COLO668 (cell line): Measurements from ENCODE around the gene SH3RF3.
"Not testable (repeated sequence)": the region's sequence is repeated elsewhere in the genome, so short reads cannot be mapped to it uniquely, and the experiment has no call there.

ENCODE experiments used
- DNase-seq: peaks from one replicate; lab custom pipeline; 2025; ENCODE audit not compliant: unreplicated experiment; lab: John Stamatoyannopoulos, UW

Gene SH3RF3

GRCh38 chr2:109117780-109118179 is 11.2 kb upstream of the SH3RF3 start:
- no peak for DNase-seq

- no peak for DNase-seq
These were observed 10.7 kb upstream of the SH3RF3 start for GRCh38 chr2:109118321-109118720.

- no peak for DNase-seq
These were observed 8.8 kb upstream of the SH3RF3 start for GRCh38 chr2:109120166-109120565.

- not testable (repeated sequence) for DNase-seq
These were observed 8.3 kb upstream of the SH3RF3 start for GRCh38 chr2:109120686-109121085.

DNA sequence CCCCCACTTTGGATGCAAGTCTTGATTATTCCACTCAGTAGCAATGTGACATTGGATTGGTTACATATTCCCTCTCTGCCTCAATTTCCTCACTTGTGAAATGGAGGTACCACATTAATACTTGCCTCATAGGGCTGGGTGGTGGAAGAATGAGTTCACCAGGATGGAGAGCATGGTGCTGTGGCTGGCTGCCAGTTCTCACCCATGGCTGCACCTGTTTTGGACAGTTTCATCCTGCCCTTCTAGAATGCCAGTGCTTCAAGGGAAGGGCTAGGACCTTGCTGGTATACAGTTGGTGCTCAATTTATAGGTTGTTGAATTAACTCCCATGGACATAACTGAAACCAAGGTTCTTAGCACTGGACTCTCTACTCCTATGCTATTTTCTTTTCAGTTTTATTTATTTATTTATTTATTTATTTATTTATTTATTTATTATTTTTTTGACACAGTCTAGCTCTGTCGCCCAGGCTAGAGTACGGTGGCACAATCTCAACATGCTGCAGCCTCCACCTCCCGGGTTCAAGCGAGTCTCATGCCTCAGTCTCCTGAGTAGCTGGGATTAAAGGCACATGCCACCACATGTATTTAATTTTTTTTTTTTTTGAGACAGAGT is 5.3 kb upstream of the SH3RF3 start:
- DNase-seq: no peak

GRCh38 chr2:109124982-109125592 is 3.9 kb upstream of the SH3RF3 start:
- DNase-seq: peak; percentile 77

DNA sequence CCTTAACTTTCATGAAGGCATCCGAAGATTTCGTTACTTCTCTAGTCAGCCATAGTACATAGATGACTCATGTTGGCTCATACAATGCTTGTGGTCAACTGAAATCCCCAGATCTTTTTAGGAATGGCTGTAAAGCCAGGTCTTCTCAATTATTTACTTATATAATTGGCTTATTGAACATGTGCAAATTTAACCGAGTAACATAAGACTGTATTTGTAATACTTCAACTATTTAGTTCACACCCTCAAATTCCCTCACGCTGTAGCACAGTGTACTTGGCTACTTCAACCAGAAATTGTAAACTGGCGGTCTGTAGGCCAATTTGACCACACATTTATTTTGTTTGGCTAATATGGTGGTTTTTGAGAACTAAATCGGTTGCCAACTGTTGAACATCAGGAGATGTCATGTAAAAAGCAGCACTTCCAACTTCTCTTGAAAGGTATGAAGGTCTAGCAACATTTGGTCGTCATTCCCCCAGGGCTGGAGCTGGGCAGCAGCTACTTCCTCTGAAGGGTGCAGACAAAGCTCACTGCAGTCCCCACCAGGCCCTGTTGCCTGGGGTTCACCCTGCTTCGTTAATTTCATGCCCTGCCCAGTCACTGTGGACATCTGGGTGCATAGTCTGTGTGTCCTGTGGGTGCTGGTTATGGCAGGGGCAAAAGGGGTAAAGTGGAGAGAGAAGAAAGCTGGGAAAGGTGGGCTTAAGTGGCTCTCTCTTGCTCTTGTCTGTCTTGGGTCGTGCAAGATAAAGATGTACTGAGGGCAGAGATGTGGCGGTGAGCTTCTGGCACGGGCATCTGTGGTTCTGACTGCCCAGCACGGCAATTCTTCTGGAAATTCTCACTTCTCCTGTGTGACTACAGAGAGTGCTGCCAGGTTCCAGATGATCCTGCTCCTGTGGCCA is 3.2 kb upstream of the SH3RF3 start:
- DNase-seq: no peak

DNA sequence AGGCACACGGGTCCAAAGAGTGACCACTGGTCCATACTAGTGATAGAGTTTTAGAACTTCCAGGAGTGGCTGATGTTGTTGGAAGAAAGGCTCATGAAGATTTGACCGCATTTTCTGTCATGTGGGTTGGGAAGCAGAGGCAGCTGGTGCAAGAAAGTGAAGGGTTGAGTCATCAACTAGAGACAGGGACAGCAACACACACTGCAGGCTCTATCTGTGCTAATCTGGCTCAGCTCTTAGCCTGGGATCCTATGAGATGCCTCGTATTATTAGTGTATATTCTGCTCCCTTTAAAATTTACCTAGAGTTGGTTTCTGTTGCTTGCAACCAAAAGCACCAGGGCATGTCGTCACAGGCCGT is 2.5 kb upstream of the SH3RF3 start:
- no peak for DNase-seq

DNA sequence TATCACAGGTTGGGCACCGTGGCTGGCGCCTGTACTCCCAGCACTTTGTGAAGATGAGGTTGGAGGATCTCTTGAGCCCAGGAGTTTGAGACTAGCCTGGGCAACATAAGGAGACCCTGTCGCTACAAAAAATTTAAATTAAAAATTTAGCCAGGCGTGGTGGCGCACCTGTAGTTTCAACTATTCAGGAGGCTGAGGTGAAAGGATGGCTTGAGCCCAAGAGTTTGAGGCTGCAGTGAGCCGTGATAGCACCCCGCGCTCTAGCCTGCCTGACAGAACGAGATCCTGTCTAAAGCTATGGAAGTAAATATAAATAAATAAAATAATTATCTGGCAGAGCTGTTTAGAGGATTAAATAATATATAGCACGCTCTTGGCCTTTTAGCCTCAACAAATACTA is 1.4 kb upstream of the SH3RF3 start:
- no peak for DNase-seq

DNA sequence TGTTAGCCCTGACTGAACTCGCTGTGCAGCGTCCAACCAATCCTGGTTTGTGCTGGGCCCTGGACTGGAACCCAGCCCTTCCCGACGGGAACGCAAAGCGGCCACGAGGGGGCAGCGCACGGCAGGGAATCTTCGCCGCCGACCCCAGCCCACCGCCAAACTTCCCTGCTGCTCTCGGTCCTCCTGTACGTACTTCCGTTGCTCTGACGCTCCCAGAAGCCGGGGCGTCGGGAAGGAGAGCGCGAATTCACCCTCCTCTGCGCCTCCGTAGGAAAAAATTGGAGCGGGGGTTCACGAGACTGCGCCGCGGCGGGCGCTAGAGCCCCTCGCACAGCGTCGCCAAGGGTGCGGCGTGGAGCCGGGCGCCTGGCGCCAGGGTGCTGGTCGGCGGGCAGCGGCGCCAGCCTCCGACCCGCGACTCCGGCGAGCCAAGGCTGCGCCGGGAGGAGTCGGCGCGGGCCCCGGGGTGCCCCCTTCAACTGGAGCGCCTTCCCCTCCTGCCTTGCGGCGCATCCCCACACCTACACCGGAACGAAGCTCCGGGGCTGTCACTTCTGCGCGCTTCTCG is 873 bp upstream of the SH3RF3 start:
- DNase-seq: peak; percentile 86

- DNase-seq: peak; percentile 74
These were observed 433 bp downstream of the SH3RF3 start for GRCh38 chr2:109129356-109129920.

DNA sequence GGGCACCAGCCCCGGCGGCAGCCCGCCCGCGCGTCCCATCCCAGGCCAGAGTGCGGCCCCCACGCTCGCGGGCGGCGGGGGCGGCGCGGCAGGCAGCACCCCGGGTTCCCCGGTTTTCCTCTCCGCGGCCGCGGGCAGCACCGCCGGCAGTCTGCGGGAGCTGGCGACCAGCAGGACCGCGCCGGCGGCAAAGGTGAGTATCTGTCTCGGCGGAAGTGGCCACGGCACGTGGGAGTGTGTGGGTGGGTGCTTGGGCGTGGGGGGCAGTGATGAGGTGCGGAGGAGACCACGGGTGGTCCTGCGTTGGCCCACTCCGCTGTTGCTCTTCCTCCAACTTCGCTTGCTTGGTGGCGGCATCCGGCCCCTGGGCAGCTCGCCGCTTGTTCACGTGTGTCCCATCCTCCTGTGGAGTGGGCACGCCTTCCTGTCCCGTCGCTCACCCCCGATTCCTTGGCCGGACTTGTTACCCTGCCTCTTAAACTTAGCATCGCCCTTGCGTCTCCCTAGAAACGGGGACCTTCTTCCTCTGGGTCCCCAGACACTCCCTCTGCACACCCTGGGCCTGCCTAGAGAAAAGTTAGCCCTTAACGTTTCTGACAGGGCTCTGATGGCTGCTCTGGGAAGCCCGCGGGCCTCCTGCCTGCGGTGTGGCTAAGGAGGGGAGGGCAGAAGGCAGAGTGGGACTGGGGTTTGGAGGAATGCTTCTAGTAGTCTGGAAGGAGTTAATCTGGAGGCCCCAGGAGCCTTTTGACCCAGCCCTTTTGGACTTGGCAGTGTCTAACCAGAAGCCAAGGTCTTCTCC is 1.1 kb downstream of the SH3RF3 start:
- DNase-seq: peak; percentile 67

DNA sequence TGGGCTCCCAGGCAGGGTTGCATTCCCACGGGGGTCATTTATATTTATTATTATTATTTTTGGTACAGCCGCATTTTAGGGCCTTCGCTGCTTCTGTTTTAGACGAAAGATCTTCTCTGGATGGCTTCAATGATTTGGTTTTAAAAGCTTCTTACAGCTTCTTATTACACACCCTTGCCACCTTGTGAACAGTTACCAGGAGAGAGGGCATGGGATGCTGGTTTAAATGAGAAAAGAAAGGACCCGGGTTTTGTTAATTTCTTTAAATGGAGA is 1.7 kb downstream of the SH3RF3 start:
- no peak for DNase-seq

GRCh38 chr2:109131777-109132176 is 2.8 kb downstream of the SH3RF3 start:
- DNase-seq: no peak

DNA sequence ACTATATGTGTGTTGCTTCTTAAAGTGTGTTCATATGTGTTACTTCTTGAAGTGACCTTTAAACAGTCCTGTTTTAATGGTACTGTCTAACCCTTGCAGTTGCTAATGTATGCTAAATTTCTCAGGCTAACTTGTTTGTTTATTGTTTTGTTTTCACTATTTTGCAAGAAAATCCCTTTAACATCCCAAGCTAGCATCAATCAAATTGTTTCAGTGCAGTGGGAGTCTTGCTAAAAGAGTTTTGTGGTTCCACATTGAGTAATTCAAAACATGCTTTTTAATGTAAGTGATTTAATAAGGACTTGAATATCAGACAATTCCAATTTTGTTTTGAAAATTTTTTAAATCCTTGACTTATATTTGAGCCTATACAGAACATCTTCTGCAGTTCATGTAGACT is 3.6 kb downstream of the SH3RF3 start:
- DNase-seq: no peak

- no peak for DNase-seq
These were observed 4.7 kb downstream of the SH3RF3 start for GRCh38 chr2:109133746-109134145.

DNA sequence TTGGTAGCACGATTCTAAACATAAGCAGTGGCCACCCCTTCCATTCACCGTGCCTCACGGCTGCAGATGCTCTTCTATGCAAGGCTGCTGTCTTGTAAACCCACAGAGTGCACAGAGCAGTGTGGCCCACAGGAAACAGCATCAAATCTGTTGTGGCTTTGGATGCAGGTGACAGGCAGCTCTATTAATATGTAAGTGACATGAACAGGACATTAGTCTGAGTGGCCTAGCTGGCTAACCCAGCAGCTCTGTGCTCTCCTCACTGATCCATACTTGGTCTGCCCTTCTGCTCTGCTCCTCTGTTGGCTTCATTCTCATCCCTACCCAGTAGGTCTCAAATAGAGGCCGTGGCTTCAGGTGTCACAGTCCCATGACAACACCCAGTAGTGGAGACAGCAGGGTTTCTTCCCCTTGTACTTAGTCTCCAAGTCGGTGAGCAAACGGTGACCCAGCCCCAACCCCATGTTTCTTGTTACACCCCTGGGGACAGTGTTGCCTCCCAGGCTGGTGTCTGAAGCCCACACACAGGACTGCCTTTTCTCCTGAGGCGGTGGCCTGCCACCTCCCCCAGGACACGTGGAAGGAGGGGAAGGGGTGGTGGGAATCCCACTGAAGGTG is 5.8 kb downstream of the SH3RF3 start:
- no peak for DNase-seq

- DNase-seq: peak; percentile 61
These were observed 6.6 kb downstream of the SH3RF3 start for GRCh38 chr2:109135359-109136197.

DNA sequence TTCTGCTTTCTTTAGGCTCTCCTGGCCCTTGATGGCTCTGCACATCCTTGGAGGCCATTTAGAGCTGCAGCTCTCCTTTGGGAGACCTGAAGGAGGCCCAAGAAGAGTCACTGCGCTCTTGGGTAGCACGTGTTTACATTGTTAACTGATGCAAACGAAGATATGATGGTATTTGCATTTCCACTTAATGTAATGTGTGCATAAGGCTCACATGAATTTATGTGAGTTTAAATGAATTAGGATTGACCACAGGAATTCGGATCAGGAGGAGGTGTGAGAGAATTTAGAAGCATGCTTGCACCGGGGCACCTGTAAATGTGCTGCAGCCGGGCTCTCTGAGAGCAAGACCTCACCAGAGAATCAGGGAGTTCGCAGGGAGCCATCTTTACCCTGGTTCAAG is 7.5 kb downstream of the SH3RF3 start:
- no peak for DNase-seq

DNA sequence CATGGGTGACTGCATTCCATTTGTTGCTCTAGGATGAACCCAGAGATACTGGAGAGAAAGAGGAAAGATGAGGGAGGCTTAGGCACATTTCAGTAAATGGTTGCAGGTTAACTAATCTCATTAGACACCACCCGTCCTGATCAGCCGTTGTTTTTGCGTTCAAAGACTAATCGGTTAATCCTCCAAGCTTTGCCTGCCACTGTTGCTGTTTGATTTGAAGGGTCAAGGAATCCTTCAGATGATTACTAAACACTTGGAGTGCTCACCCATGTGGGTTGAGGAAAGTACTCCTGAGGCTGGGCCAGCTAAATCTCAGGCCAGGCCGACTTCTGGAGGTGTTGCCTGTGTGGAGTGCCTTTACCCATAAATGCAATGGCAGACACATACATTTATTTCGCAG is 8.6 kb downstream of the SH3RF3 start:
- DNase-seq: no peak
